GM12892 (cell line): Measurements from ENCODE around the gene ODAD3.

Experiments
- POLR2A ChIP-seq: IDR thresholded peaks from 2 replicates; pipeline ENCODE4 v1.6.1; 2011; ENCODE audit warnings: low read depth, low read length, control low read depth
- POLR2AphosphoS5 ChIP-seq: IDR thresholded peaks from 2 replicates; pipeline ENCODE4 v1.6.1; 2011; ENCODE audit warnings: low read depth, low read length, control low read depth
- TAF1 ChIP-seq: IDR thresholded peaks from 2 replicates; pipeline ENCODE4 v1.6.1; 2011; ENCODE audit warnings: low read depth, mild to moderate bottlenecking, control low read depth, low read length, borderline replicate concordance

GRCh38 chr19:11390359-11390758 is 44.6 kb downstream of the ODAD3 start:
- TF ChIP-seq POLR2AphosphoS5 (no peak), POLR2A (no peak), TAF1 (no peak)
